HEK293 (cell line): ENCODE measurements around the gene PELI3.

Source experiments
- ATF2 ChIP-seq: fragments of 450-650 bp; formaldehyde crosslinking; IDR thresholded peaks from 2 replicates; pipeline ENCODE4 v1.5.1; 2016; ENCODE audit warnings: missing biosample characterization, missing genetic modification characterization, low read depth
- EGR2 ChIP-seq: fragments of 450-650 bp; formaldehyde crosslinking; IDR thresholded peaks from 2 replicates; pipeline ENCODE4 v1.5.1; 2016; ENCODE audit warnings: low read depth, missing biosample characterization, missing genetic modification characterization
- GLIS1 ChIP-seq: fragments of 450-650 bp; formaldehyde crosslinking; IDR thresholded peaks from 2 replicates; pipeline ENCODE4 v1.5.1; 2016; ENCODE audit warnings: missing biosample characterization, missing genetic modification characterization
- HOXA7 ChIP-seq: sonication (generic); formaldehyde crosslinking; IDR thresholded peaks from 2 replicates; pipeline ENCODE4 v1.8.1; 2022; ENCODE audit warnings: missing genetic modification reagents, borderline replicate concordance
- INSM2 ChIP-seq: fragments of 450-650 bp; formaldehyde crosslinking; IDR thresholded peaks from 2 replicates; pipeline ENCODE4 v1.5.1; 2016; ENCODE audit warnings: missing biosample characterization, missing genetic modification characterization
- KLF10 ChIP-seq: fragments of 450-650 bp; IDR thresholded peaks from 2 replicates; pipeline ENCODE4 v1.5.1; 2018; ENCODE audit warnings: missing biosample characterization, mild to moderate bottlenecking, missing genetic modification characterization
- KLF16 ChIP-seq: fragments of 450-650 bp; formaldehyde crosslinking; IDR thresholded peaks from 2 replicates; pipeline ENCODE4 v1.5.1; 2017; ENCODE audit warnings: missing biosample characterization, missing genetic modification characterization
- KLF7 ChIP-seq: fragments of 450-650 bp; formaldehyde crosslinking; IDR thresholded peaks from 2 replicates; pipeline ENCODE4 v1.5.1; 2016; ENCODE audit warnings: missing biosample characterization, missing genetic modification characterization, borderline replicate concordance
- MEIS1 ChIP-seq: sonication (generic); formaldehyde crosslinking; IDR thresholded peaks from 2 replicates; pipeline ENCODE4 v1.8.1; 2022; ENCODE audit warnings: missing genetic modification reagents, mild to moderate bottlenecking, borderline replicate concordance
- PBX3 ChIP-seq: sonication (generic); formaldehyde crosslinking; IDR thresholded peaks from 2 replicates; pipeline ENCODE4 v1.8.1; 2022; ENCODE audit warnings: mild to moderate bottlenecking, moderate library complexity, missing genetic modification reagents
- PRDM1 ChIP-seq: fragments of 450-650 bp; formaldehyde crosslinking; IDR thresholded peaks from 2 replicates; pipeline ENCODE4; 2016; ENCODE audit warnings: missing biosample characterization, missing genetic modification characterization
- SALL2 ChIP-seq: fragments of 450-650 bp; formaldehyde crosslinking; IDR thresholded peaks from 2 replicates; pipeline ENCODE4 v1.5.0; 2017; ENCODE audit warnings: missing biosample characterization, mild to moderate bottlenecking, missing genetic modification characterization, borderline replicate concordance
- SP2 ChIP-seq: fragments of 450-650 bp; formaldehyde crosslinking; IDR thresholded peaks from 2 replicates; pipeline ENCODE4 v1.5.1; 2016; ENCODE audit warnings: missing biosample characterization, missing genetic modification characterization
- YY1 ChIP-seq: fragments of 450-650 bp; formaldehyde crosslinking; IDR thresholded peaks from 2 replicates; pipeline ENCODE4 v1.5.1; 2018; ENCODE audit warnings: missing biosample characterization, missing genetic modification characterization
- ZBTB20 ChIP-seq: fragments of 450-650 bp; formaldehyde crosslinking; IDR thresholded peaks from 2 replicates; pipeline ENCODE4 v1.5.1; 2016; ENCODE audit warnings: missing biosample characterization, missing genetic modification characterization
- ZFP3 ChIP-seq: fragments of 450-650 bp; formaldehyde crosslinking; IDR thresholded peaks from 2 replicates; pipeline ENCODE4 v1.5.1; 2016; ENCODE audit warnings: low read depth, missing biosample characterization, missing genetic modification characterization
- ZFP41 ChIP-seq: fragments of 450-650 bp; formaldehyde crosslinking; IDR thresholded peaks from 2 replicates; pipeline ENCODE4 v1.5.1; 2016; ENCODE audit warnings: missing biosample characterization, missing genetic modification characterization, borderline replicate concordance
- ZNF132 ChIP-seq: fragments of 450-650 bp; formaldehyde crosslinking; IDR thresholded peaks from 2 replicates; pipeline ENCODE4 v1.5.1; 2017; ENCODE audit warnings: missing biosample characterization, missing genetic modification characterization, borderline replicate concordance
- ZNF140 ChIP-seq: fragments of 450-650 bp; formaldehyde crosslinking; IDR thresholded peaks from 2 replicates; pipeline ENCODE4 v1.5.1; 2016; ENCODE audit warnings: missing biosample characterization, missing genetic modification characterization
- ZNF155 ChIP-seq: fragments of 450-650 bp; formaldehyde crosslinking; IDR thresholded peaks from 2 replicates; pipeline ENCODE4 v1.5.1; 2016; ENCODE audit warnings: missing biosample characterization, missing genetic modification characterization
- ZNF202 ChIP-seq: fragments of 450-650 bp; formaldehyde crosslinking; IDR thresholded peaks from 2 replicates; pipeline ENCODE4 v1.5.1; 2016; ENCODE audit warnings: missing biosample characterization, missing genetic modification characterization, borderline replicate concordance
- ZNF211 ChIP-seq: fragments of 450-650 bp; formaldehyde crosslinking; IDR thresholded peaks from 2 replicates; pipeline ENCODE4 v1.5.1; 2016; ENCODE audit warnings: low read depth, missing biosample characterization, missing genetic modification characterization
- ZNF221 ChIP-seq: fragments of 450-650 bp; formaldehyde crosslinking; IDR thresholded peaks from 2 replicates; pipeline ENCODE4 v1.5.1; 2017; ENCODE audit warnings: missing biosample characterization, missing genetic modification characterization, borderline replicate concordance
- ZNF223 ChIP-seq: fragments of 450-650 bp; formaldehyde crosslinking; IDR thresholded peaks from 2 replicates; pipeline ENCODE4 v1.5.1; 2016; ENCODE audit warnings: missing biosample characterization, missing genetic modification characterization
- ZNF274 ChIP-seq, 2 experiments: fragments of 200-500 bp in 1 of 2; fragments of 450-650 bp in 1 of 2; sonication (Bioruptor generic) in 1 of 2; formaldehyde crosslinking in 1 of 2; IDR thresholded peaks; 2 replicates each; pipeline versions ENCODE4 v1.5.1 to v1.6.1; 2014 to 2016; ENCODE audit warnings: borderline replicate concordance in 1 of 2, inconsistent platforms in 1 of 2, low read length in 1 of 2, missing biosample characterization in 1 of 2, missing genetic modification characterization in 1 of 2
- ZNF324 ChIP-seq: fragments of 450-650 bp; formaldehyde crosslinking; IDR thresholded peaks from 2 replicates; pipeline ENCODE4 v1.5.1; 2016; ENCODE audit warnings: missing biosample characterization, missing genetic modification characterization
- ZNF514 ChIP-seq: fragments of 450-650 bp; formaldehyde crosslinking; IDR thresholded peaks from 2 replicates; pipeline ENCODE4 v1.5.1; 2016; ENCODE audit warnings: missing biosample characterization, missing genetic modification characterization
- ZNF585B ChIP-seq: fragments of 450-650 bp; formaldehyde crosslinking; IDR thresholded peaks from 2 replicates; pipeline ENCODE4 v1.5.1; 2016; ENCODE audit warnings: missing biosample characterization, missing genetic modification characterization
- ZNF596 ChIP-seq: fragments of 450-650 bp; IDR thresholded peaks from 2 replicates; pipeline ENCODE4 v1.5.0; 2018; ENCODE audit warnings: missing biosample characterization, mild to moderate bottlenecking, missing genetic modification characterization, moderate library complexity
- ZNF629 ChIP-seq: fragments of 450-650 bp; formaldehyde crosslinking; IDR thresholded peaks from 2 replicates; pipeline ENCODE4 v1.5.1; 2017; ENCODE audit warnings: missing biosample characterization, missing genetic modification characterization
- ZNF692 ChIP-seq: fragments of 450-650 bp; formaldehyde crosslinking; IDR thresholded peaks from 2 replicates; pipeline ENCODE4 v1.5.1; 2016; ENCODE audit warnings: missing biosample characterization, missing genetic modification characterization
- ZNF776 ChIP-seq: fragments of 450-650 bp; formaldehyde crosslinking; IDR thresholded peaks from 2 replicates; pipeline ENCODE4 v1.5.0; 2017; ENCODE audit warnings: missing biosample characterization, missing genetic modification characterization, borderline replicate concordance
- ZNF792 ChIP-seq: fragments of 450-650 bp; formaldehyde crosslinking; IDR thresholded peaks from 2 replicates; pipeline ENCODE4 v1.5.1; 2016; ENCODE audit warnings: missing biosample characterization, missing genetic modification characterization
- TF ChIP-seq, protein P1 (sequence below): fragments of 450-650 bp; formaldehyde crosslinking; IDR thresholded peaks from 2 replicates; pipeline ENCODE4 v1.5.1; 2017; ENCODE audit warnings: missing biosample characterization, missing genetic modification characterization

The PELI3 gene

DNA sequence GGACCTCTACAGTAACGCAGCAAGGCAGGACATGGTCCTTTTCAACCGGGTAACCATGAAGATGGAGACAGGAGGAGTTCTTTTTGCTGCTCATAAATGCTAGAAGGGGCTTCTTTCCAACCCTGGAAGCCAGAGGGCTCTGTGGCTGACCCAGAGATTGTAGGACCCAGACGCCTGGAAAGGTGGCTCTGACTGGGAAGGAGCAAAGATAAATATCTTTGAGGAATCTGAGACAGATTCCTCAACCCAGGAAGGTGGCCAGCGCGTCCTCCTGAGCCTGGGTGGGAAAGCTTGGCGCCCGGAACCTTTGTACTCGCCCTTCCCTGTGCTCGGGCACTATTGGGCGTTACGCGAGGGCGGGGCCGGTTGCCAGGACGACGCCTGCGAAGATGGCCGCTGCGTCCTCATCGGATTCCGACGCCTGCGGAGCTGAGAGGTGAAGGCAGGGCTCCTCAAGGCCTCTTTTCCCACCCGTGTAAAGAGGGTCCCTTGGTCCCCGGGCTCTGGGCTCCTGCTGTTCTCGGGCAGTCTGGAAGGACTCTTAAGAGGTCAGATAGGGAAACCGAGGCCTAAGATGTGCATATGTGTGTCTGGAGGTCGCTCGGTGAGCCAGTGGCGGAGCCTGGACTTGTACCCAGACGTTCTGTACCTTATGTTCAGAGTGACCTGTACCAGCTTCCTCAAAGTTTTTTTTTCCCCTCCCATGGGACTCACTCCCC, 43.7 kb downstream of the PELI3 start, which contains the start of gene BBS1 (continued):
- peak; percentile 60; the same call in 1 of the 2 replicates for TF ChIP-seq ZNF692
- TF ChIP-seq ZNF211 = no peak
- TF ChIP-seq ZNF629 (tag by site-specific recombination) = peak; percentile 62
- TF ChIP-seq EGR2 (tag by site-specific recombination) = no peak
- no peak for TF ChIP-seq MEIS1 (CRISPR knock-in tag)
- no peak for TF ChIP-seq SALL2
- TF ChIP-seq ZNF585B = no peak
- no peak for TF ChIP-seq ZNF140 (tag by site-specific recombination)
- no peak for TF ChIP-seq HOXA7 (CRISPR knock-in tag)
- TF ChIP-seq ZNF776 = no peak
- no peak for TF ChIP-seq PRDM1
- TF ChIP-seq ZFP3 (tag by site-specific recombination) = no peak
- no peak for TF ChIP-seq ZNF132 (tag by site-specific recombination)
- TF ChIP-seq KLF10 (tag by site-specific recombination) = peak; percentile 65; the same call in 1 of the 2 replicates
- no peak for TF ChIP-seq ATF2
- TF ChIP-seq, protein P1, sequence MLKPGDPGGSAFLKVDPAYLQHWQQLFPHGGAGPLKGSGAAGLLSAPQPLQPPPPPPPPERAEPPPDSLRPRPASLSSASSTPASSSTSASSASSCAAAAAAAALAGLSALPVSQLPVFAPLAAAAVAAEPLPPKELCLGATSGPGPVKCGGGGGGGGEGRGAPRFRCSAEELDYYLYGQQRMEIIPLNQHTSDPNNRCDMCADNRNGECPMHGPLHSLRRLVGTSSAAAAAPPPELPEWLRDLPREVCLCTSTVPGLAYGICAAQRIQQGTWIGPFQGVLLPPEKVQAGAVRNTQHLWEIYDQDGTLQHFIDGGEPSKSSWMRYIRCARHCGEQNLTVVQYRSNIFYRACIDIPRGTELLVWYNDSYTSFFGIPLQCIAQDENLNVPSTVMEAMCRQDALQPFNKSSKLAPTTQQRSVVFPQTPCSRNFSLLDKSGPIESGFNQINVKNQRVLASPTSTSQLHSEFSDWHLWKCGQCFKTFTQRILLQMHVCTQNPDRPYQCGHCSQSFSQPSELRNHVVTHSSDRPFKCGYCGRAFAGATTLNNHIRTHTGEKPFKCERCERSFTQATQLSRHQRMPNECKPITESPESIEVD (tag by site-specific recombination) = no peak
- TF ChIP-seq ZNF223 (tag by site-specific recombination) = no peak
- TF ChIP-seq ZNF324 (tag by site-specific recombination) = peak; percentile 75; the same call in 1 of the 2 replicates
- TF ChIP-seq ZNF221 (tag by site-specific recombination) = no peak
- peak; percentile 91 for TF ChIP-seq KLF7 (tag by site-specific recombination)
- TF ChIP-seq ZBTB20 (tag by site-specific recombination) = no peak; the same call in 1 of the 2 replicates
- peak; percentile 88 for TF ChIP-seq YY1 (tag by site-specific recombination)
- TF ChIP-seq ZFP41 (tag by site-specific recombination) = no peak
- TF ChIP-seq ZNF155 = no peak
- TF ChIP-seq ZNF514 (tag by site-specific recombination) = no peak
- no peak for TF ChIP-seq ZNF596
- no peak for TF ChIP-seq ZNF274 (IDR thresholded peaks at IDR 0.05; ENCODE audit: low read length)
- no peak for TF ChIP-seq ZNF274 (tag by site-specific recombination; IDR thresholded peaks at IDR 0.05; ENCODE audit: borderline replicate concordance)
- TF ChIP-seq ZNF792 (tag by site-specific recombination) = no peak
- TF ChIP-seq GLIS1 (tag by site-specific recombination) = no peak
- peak; percentile 76 for TF ChIP-seq SP2 (tag by site-specific recombination)
- 0 out of 2 replicates have a peak, but pooled peaks have one; percentile 52 for TF ChIP-seq INSM2 (tag by site-specific recombination)
- TF ChIP-seq ZNF202 (tag by site-specific recombination) = no peak
- TF ChIP-seq PBX3 (CRISPR knock-in tag) = no peak
- peak; percentile 90 for TF ChIP-seq KLF16 (tag by site-specific recombination)
